ENCODE measurements around the gene LCN2. TPM values are rescaled to one million over a fixed set of nuclear protein-coding genes. Genes with fewer than 3 reads are reported as not detected.

Gene LCN2
- total RNA-seq, 3 donors from 2014 or later (not counting 1 experiment from before 2014, with no cell fraction given): 0.82 to 0.99 TPM; not detected in 1

DNA sequence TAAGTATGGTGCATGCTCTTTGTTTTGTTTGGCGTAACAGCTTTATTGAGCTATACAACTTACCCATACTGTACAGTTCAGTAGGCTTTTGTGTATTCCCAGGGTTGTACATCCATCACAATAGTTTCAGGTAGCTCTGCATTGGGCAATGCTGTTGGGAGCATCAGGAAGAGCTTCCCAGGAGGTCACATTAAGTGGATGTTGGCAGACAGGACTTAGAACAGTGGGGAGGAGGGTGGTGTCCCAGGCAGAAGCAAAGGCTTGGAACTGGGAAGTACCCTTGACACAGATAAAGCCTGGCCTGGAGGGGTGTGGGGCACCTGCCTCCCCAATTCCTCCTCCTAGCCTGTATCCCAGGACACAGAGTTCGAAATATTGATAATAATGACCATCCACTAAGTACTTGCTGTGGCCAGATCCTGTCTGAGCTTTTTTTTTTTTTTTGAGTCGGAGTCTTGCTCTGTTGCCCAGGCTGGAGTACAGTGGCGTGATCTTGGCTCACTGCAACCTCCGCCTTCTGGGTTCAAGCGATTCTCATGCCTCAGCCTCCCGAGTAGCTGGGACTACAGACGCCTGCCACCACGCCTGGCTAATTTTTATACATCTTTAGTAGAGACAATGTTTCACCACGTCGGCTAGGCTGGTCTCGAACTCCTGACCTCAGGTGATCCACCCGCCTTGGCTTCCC lies 12.1 kb downstream of the LCN2 start:
- Mint-ChIP-seq H3K36me3 (no peaks in the 10 kb centered on the region), H3K27ac (peak overlapping the region in 1 of 2 donors; percentile 18), H3K27me3 (ENCODE audit: low read depth in 2 of 2) (no peaks in the 10 kb centered on the region), H3K4me1 (peaks cover 15 to 22% of the 10 kb centered on the region in 2 donors), H3K9me3 (no peaks in the 10 kb centered on the region), H3K4me3 (peak overlapping the region; percentile 92)
- H3K27ac ChIP-seq (ENCODE audit: low read length): no peak overlapping the region
- H3K4me3 ChIP-seq (ENCODE audit: low read length): no peak overlapping the region
- 97% methylated on average over 12 of the region's 13 CpGs for WGBS (ENCODE audit: insufficient coverage)
- no peaks in the 10 kb centered on the region for H3K27me3 ChIP-seq (ENCODE audit: control insufficient read depth, insufficient read depth, low read length)
- H3K9me3 ChIP-seq (ENCODE audit: control insufficient read depth, insufficient read depth, low read length): no peaks in the 10 kb centered on the region
- intact Hi-C loops (cut with micrococcal nuclease): no loop called here
- DNase-seq: no peak
- H3K36me3 ChIP-seq (ENCODE audit: control insufficient read depth, insufficient read depth, low read length): peaks cover 16% of the 10 kb centered on the region
- no peak for ATAC-seq
- H3K4me1 ChIP-seq (ENCODE audit: control insufficient read depth, insufficient read depth, low read length): peaks cover 19% of the 10 kb centered on the region
- TF ChIP-seq, protein P1, sequence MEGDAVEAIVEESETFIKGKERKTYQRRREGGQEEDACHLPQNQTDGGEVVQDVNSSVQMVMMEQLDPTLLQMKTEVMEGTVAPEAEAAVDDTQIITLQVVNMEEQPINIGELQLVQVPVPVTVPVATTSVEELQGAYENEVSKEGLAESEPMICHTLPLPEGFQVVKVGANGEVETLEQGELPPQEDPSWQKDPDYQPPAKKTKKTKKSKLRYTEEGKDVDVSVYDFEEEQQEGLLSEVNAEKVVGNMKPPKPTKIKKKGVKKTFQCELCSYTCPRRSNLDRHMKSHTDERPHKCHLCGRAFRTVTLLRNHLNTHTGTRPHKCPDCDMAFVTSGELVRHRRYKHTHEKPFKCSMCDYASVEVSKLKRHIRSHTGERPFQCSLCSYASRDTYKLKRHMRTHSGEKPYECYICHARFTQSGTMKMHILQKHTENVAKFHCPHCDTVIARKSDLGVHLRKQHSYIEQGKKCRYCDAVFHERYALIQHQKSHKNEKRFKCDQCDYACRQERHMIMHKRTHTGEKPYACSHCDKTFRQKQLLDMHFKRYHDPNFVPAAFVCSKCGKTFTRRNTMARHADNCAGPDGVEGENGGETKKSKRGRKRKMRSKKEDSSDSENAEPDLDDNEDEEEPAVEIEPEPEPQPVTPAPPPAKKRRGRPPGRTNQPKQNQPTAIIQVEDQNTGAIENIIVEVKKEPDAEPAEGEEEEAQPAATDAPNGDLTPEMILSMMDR (IDR thresholded peaks at IDR 0.05): no peak

DNA sequence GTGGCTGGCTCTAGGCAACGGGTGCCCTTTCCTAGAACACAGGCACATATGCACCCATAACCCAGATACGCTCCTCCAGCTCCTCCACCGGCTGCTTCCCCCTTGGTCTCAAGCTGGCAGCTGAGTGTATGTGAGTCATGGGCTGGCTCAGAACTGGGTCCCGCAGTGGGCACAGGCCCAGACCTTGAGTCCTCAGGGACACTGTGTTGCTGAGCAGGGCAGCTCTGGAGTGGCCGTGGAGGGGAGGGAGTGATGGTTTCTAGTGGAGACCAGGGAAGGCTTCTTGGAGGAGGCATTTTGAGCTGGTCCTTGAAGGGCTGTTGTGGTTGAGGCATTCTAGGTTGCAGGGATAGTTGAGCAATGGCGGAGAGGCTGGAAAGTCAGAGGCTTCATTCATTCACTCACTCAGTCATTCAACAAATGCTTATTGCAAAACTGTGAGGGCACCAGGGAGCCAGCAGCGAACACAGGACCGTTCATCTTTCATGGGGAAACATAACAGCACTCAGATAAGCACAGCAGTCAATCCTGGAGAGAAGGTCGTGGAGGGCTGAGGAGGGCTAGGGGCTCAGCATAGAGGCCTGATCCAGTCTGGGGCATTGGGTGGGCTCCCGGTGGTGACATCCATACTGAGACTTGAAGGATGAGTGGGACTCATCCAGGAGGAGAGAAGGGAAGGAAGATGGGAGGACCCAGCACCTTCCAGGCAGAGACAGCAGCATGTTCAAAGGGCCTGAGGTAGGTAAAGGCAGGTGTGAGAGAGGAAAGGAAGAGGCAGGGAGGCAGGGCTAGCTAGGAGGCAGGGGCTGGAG lies 13.2 kb downstream of the LCN2 start:
- no peak overlapping the region for H3K27ac ChIP-seq (ENCODE audit: low read length)
- WGBS (ENCODE audit: insufficient coverage): 95% methylated on average over 10 of the region's 10 CpGs
- H3K27me3 ChIP-seq (ENCODE audit: control insufficient read depth, insufficient read depth, low read length): no peaks in the 10 kb centered on the region
- peaks cover 19% of the 10 kb centered on the region for H3K4me1 ChIP-seq (ENCODE audit: control insufficient read depth, insufficient read depth, low read length)
- peaks cover 26% of the 10 kb centered on the region for H3K36me3 ChIP-seq (ENCODE audit: control insufficient read depth, insufficient read depth, low read length)
- Mint-ChIP-seq H3K9me3 (no peaks in the 10 kb centered on the region), H3K4me1 (peaks cover 15 to 22% of the 10 kb centered on the region in 2 donors), H3K27me3 (ENCODE audit: low read depth in 2 of 2) (no peaks in the 10 kb centered on the region), H3K27ac (peak overlapping the region; percentile 48 to 70), H3K36me3 (no peaks in the 10 kb centered on the region), H3K4me3 (peak overlapping the region; percentile 92)
- DNase-seq (no peak), ATAC-seq (no peak)
- intact Hi-C loops (cut with micrococcal nuclease): no loop called here
- H3K9me3 ChIP-seq (ENCODE audit: control insufficient read depth, insufficient read depth, low read length): no peaks in the 10 kb centered on the region
- H3K4me3 ChIP-seq (ENCODE audit: low read length): no peak overlapping the region
- TF ChIP-seq, protein P1 (IDR thresholded peaks at IDR 0.05): no peak

DNA sequence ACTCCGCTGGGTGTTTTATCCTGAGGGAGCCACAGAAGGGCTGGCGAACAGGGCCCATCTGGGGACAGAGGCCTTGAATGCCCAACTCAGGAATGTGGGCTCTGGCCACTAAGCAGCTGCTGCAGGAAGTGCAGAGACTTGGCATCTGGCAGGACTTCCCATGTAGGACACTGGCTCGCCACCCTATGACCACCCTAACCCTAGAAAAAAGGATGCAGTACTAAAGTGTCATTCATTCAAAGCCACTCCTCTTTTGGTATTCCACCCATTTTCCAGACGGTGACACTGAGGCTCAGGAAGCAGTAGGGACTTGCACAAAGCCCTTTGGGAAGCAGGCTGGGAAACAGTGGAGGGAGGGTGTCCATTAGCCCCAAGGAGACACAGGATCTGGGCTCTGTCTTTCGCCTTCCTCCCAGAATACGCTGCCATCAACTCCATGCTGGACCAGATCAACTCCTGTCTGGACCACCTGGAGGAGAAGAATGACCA lies 13.8 kb downstream of the LCN2 start:
- H3K4me3 Mint-ChIP-seq: no peak overlapping the region
- H3K4me1 ChIP-seq (ENCODE audit: control insufficient read depth, insufficient read depth, low read length): peaks cover 19% of the 10 kb centered on the region
- intact Hi-C loops (cut with micrococcal nuclease): no loop called here

More for the DNA sequence above, 13.8 kb downstream of the LCN2 start:
- H3K9me3 Mint-ChIP-seq: no peaks in the 10 kb centered on the region
- no peaks in the 10 kb centered on the region for H3K27me3 Mint-ChIP-seq (ENCODE audit: low read depth in 2 of 2)
- TF ChIP-seq, protein P1 (IDR thresholded peaks at IDR 0.05): no peak
- peak overlapping the region; percentile 48 to 70 for H3K27ac Mint-ChIP-seq
- no peaks in the 10 kb centered on the region for H3K36me3 Mint-ChIP-seq
- no peak for DNase-seq
- Histone ChIP-seq H3K9me3 (ENCODE audit: control insufficient read depth, insufficient read depth, low read length) (no peaks in the 10 kb centered on the region), H3K27ac (ENCODE audit: low read length) (no peak overlapping the region), H3K4me3 (ENCODE audit: low read length) (no peak overlapping the region), H3K36me3 (ENCODE audit: control insufficient read depth, insufficient read depth, low read length) (peaks cover 32% of the 10 kb centered on the region), H3K27me3 (ENCODE audit: control insufficient read depth, insufficient read depth, low read length) (no peaks in the 10 kb centered on the region)
- 93% methylated on average over 6 of the region's 6 CpGs for WGBS (ENCODE audit: insufficient coverage)
- H3K4me1 Mint-ChIP-seq: peaks cover 15 to 22% of the 10 kb centered on the region in 2 donors
- no peak for ATAC-seq

Measured in natural killer cell (primary cell).